GM18868 (cell line): ENCODE measurements around the gene FMNL2.
"Not testable (repeated sequence)": the region's sequence is repeated elsewhere in the genome, so short reads cannot be mapped to it uniquely, and the experiment has no call there.

Source experiments
- ATAC-seq: cut with Tn5 transposase; IDR thresholded peaks from one replicate; pipeline ENCODE4 v1.9.1; 2021; ENCODE audit warnings: mild to moderate bottlenecking, moderate library complexity; ENCODE audit not compliant: unreplicated experiment

Gene FMNL2

GRCh38 chr2:152335016-152335725 is at the start of gene FMNL2:
Gene FMNL2 (plus strand): TSS chr2:152335174.
- peak; percentile 87 for ATAC-seq

- ATAC-seq: no peak
Observed at GRCh38 chr2:152292991-152293390, 42.0 kb upstream of the FMNL2 start.

- ATAC-seq: no peak
Observed at GRCh38 chr2:152297715-152298114, 37.3 kb upstream of the FMNL2 start.

- ATAC-seq: no peak
Observed at GRCh38 chr2:152298754-152299153, 36.2 kb upstream of the FMNL2 start.

- no peak for ATAC-seq
Observed at GRCh38 chr2:152301131-152301530, 33.8 kb upstream of the FMNL2 start.

- no peak for ATAC-seq
Observed at GRCh38 chr2:152303951-152304350, 31.0 kb upstream of the FMNL2 start.

- ATAC-seq: no peak
Observed at GRCh38 chr2:152304836-152305235, 30.1 kb upstream of the FMNL2 start.

GRCh38 chr2:152307863-152308262 is 27.1 kb upstream of the FMNL2 start:
- ATAC-seq: no peak

- no peak for ATAC-seq
Observed at GRCh38 chr2:152309352-152310214, 25.4 kb upstream of the FMNL2 start.

- no peak for ATAC-seq
Observed at GRCh38 chr2:152319822-152320570, 15.0 kb upstream of the FMNL2 start.

GRCh38 chr2:152320814-152321213 is 14.2 kb upstream of the FMNL2 start:
- no peak for ATAC-seq

- ATAC-seq: no peak
Observed at GRCh38 chr2:152322222-152322621, 12.8 kb upstream of the FMNL2 start.

GRCh38 chr2:152325126-152325525 is 9.8 kb upstream of the FMNL2 start:
- ATAC-seq: not testable (repeated sequence)

- ATAC-seq: no peak
Observed at GRCh38 chr2:152326710-152327109, 8.3 kb upstream of the FMNL2 start.

GRCh38 chr2:152328013-152328412 is 7.0 kb upstream of the FMNL2 start:
- ATAC-seq: no peak

GRCh38 chr2:152330235-152330866 is 4.6 kb upstream of the FMNL2 start:
- no peak for ATAC-seq

GRCh38 chr2:152334701-152335015 is 316 bp upstream of the FMNL2 start:
- ATAC-seq: no peak

- ATAC-seq: no peak
Observed at GRCh38 chr2:152335726-152336118, 748 bp downstream of the FMNL2 start.

- no peak for ATAC-seq
Observed at GRCh38 chr2:152336119-152336853, 1.3 kb downstream of the FMNL2 start.

- no peak for ATAC-seq
Observed at GRCh38 chr2:152336854-152337510, 2.0 kb downstream of the FMNL2 start.
